ENCODE data around the gene TMEM238L. TPM values are rescaled to one million over a fixed set of nuclear protein-coding genes. Genes with fewer than 3 reads are reported as not detected.

The TMEM238L gene
- total and polyA plus RNA-seq, 12 donors = not detected

- TF ChIP-seq CTCF (IDR thresholded peaks at IDR 0.05) = no peak
- 76 to 77% methylated on average over 2 of the region's 2 CpGs for WGBS, 2 donors
- intact Hi-C loops (cut with DNase I) = no loop called here
- Histone ChIP-seq H3K27ac (no peak overlapping the region), H3K4me1 (peaks cover 0 to 5% (median 0%) of the 10 kb centered on the region in 9 donors), H3K27me3 (peaks cover 0 to 16% (median 0%) of the 10 kb centered on the region in 7 donors), H3K4me3 (no peak overlapping the region), H3K9me3 (no peaks in the 10 kb centered on the region), H3K36me3 (no peaks in the 10 kb centered on the region)
- DNase-seq (no peak), ATAC-seq (no peak)
Observed at GRCh38 chr17:10757647-10758046, 46.3 kb downstream of the TMEM238L start.

GRCh38 chr17:10757067-10757466 is 46.8 kb downstream of the TMEM238L start:
- Histone ChIP-seq H3K27me3 (peaks cover 0 to 16% (median 0%) of the 10 kb centered on the region in 7 donors), H3K9me3 (no peaks in the 10 kb centered on the region), H3K36me3 (no peaks in the 10 kb centered on the region), H3K4me3 (no peak overlapping the region), H3K27ac (no peak overlapping the region), H3K4me1 (peaks cover 0 to 5% (median 0%) of the 10 kb centered on the region in 9 donors)
- intact Hi-C loops (cut with DNase I) = no loop called here
- DNase-seq = no peak
- no peak for ATAC-seq
- TF ChIP-seq CTCF (IDR thresholded peaks at IDR 0.05) = no peak
- 85 to 87% methylated on average over 6 of the region's 6 CpGs for WGBS, 2 donors

- Histone ChIP-seq H3K36me3 (no peaks in the 10 kb centered on the region), H3K9me3 (no peaks in the 10 kb centered on the region), H3K27ac (no peak overlapping the region), H3K4me3 (no peak overlapping the region), H3K27me3 (peaks cover 0 to 16% (median 0%) of the 10 kb centered on the region in 7 donors), H3K4me1 (peaks cover 0 to 5% (median 0%) of the 10 kb centered on the region in 9 donors)
- WGBS, 2 donors = 81 to 89% methylated on average over 2 of the region's 2 CpGs
- ATAC-seq (no peak), DNase-seq (no peak)
- no peak for TF ChIP-seq CTCF (IDR thresholded peaks at IDR 0.05)
- intact Hi-C loops (cut with DNase I) = no loop called here
Observed at GRCh38 chr17:10756619-10757018, 47.3 kb downstream of the TMEM238L start.

GRCh38 chr17:10756185-10756584 is 47.7 kb downstream of the TMEM238L start:
- no peaks in the 10 kb centered on the region for H3K9me3 ChIP-seq
- intact Hi-C loops (cut with DNase I) = no loop called here
- no peak overlapping the region for H3K27ac ChIP-seq
- ATAC-seq = no peak
- no peaks in the 10 kb centered on the region for H3K36me3 ChIP-seq
- peaks cover 0 to 17% (median 0%) of the 10 kb centered on the region in 7 donors for H3K27me3 ChIP-seq
- no peak overlapping the region for H3K4me3 ChIP-seq
- TF ChIP-seq CTCF (IDR thresholded peaks at IDR 0.05) = no peak
- WGBS, 2 donors = 50 to 72% methylated on average over 1 of the region's 1 CpG
- peaks cover 0 to 5% (median 0%) of the 10 kb centered on the region in 9 donors for H3K4me1 ChIP-seq
- DNase-seq = no peak
